ENCODE measurements around the gene PAK2.

Gene PAK2

DNA sequence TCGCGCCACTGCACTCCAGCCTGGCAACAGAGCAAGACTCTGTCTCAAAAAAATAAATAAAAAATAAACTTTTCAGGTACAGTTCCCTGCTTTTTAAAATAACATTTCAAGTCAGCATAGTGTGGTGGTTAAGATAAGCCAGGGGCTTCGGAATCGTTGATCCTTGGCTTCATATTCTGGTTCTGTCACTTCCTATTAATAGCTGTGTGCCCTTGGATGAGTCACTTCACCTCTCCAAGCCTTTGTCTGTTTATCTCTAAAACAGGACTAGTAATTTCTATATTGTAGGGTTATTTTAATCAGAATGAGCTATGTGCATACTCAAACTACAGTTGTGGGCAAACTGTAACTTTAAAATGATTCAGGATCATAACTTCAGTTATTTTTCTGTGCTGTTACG, 74.2 kb downstream of the PAK2 start:
- TF ChIP-seq, protein P1, sequence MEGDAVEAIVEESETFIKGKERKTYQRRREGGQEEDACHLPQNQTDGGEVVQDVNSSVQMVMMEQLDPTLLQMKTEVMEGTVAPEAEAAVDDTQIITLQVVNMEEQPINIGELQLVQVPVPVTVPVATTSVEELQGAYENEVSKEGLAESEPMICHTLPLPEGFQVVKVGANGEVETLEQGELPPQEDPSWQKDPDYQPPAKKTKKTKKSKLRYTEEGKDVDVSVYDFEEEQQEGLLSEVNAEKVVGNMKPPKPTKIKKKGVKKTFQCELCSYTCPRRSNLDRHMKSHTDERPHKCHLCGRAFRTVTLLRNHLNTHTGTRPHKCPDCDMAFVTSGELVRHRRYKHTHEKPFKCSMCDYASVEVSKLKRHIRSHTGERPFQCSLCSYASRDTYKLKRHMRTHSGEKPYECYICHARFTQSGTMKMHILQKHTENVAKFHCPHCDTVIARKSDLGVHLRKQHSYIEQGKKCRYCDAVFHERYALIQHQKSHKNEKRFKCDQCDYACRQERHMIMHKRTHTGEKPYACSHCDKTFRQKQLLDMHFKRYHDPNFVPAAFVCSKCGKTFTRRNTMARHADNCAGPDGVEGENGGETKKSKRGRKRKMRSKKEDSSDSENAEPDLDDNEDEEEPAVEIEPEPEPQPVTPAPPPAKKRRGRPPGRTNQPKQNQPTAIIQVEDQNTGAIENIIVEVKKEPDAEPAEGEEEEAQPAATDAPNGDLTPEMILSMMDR (IDR thresholded peaks at IDR 0.05) = no peak

DNA sequence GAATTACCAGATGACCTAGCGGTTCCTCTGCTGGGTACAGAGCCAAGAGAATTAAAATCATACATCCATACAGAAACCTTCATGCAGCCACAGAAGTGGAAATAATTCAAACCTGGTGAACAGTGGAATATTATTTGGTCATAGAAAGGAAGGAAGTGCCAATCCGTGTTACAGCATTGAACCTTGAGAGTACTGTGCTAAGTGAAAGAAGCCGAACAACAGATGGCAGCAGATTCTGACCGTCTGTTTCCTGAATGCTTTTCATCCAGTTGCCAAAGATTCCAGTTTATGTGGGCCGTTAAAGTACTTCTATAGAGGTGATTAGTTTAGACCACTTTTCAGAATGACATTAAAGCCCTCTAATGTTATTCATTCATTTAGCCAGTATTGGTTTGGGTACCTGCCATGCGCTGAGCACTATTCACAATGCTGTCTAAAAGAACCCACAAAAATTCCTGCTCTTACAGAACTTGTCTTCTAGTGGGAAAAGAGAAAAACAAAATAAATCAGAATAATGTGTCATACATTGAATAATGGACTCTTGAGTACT, 82.2 kb downstream of the PAK2 start:
- TF ChIP-seq, protein P1 (IDR thresholded peaks at IDR 0.05) = no peak

DNA sequence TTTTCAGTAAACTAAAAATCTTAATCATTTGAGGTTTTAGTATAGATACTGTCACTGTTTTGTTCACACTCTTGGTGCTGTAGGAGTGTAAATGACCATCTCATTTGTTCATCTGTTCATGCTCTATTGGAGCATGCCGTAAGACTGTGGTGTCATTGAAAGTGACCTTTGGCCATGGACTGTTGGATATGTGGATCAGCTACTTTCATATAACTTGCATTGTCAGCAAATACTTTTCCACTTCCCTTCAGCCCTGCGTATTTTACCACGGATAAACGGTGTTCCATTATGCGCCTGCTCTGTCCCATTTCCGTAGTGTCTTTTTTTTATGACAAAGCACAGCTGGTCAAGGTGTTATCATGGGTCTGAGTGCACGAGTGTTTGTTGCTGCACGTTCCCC, 95.4 kb downstream of the PAK2 start:
- TF ChIP-seq, protein P1 (IDR thresholded peaks at IDR 0.05) = no peak

DNA sequence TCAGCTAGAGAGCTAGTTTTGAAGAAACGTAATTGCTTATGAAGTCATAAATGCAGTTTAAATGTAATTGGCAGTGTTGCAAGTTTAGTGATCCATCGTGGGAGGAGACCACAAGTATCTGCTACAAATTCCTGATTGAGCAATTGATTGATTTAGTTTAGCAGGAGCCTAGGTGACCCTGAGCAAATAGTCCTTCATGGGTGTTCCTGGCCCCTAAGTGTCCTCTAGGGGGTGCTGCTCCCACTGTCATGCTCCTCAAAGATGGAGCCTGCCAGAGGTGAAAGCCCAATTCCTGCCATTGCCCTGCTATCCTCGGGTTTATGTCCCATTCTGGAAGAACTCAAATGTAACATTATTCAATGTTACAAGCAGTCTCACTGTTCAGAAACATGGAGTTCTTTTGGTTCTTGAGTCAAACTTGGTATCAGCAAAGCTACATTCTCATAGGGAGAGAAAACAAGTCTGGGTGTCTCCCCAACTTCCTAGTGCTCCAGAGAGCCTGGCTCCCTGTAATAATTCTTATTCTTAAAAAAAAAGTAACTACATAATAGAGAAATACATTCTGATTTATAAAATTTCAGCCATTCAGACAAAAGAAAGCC, 98.3 kb downstream of the PAK2 start:
- TF ChIP-seq, protein P1 (IDR thresholded peaks at IDR 0.05) = peak; percentile 77

DNA sequence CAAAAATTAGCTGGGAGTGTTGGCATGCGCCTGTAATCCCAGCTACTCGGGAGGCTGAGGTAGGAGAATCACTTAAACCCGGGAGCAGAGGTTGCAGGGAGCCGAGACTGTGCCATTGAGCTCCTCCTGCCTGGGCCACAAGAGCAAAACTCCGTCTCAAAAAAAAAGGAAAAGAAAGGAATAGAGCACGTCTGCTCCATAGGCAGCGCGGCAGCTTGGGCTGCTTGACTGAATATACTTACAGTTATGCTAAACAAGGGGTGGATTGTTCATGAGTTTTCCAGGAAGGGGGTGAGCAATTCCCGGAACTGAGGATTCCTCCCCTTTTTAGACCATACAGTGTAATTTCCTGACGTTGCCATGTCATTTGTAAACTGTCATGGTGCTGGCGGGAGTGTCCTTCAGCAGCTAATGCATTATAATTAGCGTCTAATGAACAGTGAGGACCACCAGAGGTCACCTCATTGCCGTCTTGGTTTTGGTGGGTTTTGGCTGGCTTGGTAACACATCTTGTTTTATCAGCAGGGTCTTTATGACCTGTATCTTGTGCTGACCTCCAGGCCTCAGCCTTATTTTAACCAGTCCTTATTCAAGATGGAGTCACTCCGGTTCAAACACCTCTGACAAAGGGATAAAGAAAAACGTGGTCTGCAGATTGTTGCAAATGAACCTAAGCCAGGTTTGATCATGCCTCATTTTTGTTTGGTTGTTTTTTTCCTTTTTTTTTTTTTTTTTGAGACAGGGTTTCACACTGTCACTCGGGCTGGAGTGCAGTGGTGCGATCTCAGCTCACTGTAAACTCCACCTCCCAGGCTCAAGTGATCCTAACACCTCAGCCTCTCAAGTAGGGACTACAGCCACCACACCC, 103.1 kb downstream of the PAK2 start:
- TF ChIP-seq, protein P1 (IDR thresholded peaks at IDR 0.05) = no peak

DNA sequence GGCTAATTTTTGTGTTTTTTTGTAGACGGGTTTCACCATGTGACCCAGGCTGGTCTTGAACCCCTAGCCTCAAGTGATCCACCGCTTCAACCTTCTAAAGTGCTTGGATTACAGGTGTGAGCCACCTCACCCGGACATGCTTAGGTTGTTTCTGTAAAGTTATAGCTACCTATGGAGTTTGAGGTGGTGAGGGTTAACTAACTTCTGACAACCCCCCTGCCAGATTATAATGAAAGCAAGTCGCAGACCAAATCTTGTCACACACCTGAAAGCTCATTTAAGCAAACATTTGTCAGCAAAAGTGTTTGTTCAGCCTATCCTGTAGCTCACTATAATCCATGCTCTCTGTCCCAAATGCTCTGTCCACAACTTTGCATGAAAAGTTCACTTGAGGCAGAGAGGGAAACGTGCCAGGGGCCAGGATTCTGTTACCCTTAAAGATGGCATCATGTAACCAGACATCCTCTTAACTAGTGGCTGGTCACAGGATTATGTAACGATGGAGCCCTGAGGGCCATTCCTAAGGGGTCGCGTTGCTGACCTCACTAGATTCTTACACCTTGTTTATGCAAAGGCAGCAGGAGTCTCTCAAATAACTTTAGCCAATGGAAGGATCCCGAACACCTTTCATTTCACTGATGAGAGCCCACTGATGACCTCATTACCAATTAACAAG, 103.9 kb downstream of the PAK2 start:
- TF ChIP-seq, protein P1 (IDR thresholded peaks at IDR 0.05) = no peak

DNA sequence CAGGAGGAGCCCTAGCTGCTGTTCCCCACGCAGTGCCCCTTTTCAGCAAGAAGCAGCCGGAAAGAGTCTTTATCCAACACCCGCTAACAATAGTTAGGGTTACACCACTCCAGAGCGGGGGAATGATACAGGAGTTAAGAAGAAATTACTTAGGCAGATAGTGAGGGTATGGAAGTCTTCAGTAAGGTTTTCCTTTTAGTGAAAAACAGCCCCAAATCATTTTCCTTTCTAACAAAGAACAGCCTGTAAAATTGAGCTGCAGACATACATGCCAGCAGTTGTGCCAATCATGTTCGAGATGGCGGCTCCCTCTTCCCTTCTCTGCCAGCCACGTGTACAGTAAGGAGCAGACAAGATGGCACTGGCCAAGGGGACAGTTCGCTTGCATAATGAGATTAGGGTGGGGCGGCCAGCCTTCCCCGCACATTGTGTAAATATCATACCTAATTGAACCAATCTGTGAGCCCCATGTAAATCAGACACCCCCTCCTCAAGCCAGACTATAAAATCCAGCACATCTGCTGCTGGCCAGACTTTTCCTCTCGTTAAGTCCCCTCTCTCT, 109.6 kb downstream of the PAK2 start:
- TF ChIP-seq, protein P1 (IDR thresholded peaks at IDR 0.05) = no peak
